ENCODE measurements around the gene CABP1. TPM values are rescaled to one million over a fixed set of nuclear protein-coding genes. Genes with fewer than 3 reads are reported as not detected.

The CABP1 gene
- total and polyA plus RNA-seq, 2 donors (not counting 1 experiment from before 2014, with no cell fraction given), result not detected

DNA sequence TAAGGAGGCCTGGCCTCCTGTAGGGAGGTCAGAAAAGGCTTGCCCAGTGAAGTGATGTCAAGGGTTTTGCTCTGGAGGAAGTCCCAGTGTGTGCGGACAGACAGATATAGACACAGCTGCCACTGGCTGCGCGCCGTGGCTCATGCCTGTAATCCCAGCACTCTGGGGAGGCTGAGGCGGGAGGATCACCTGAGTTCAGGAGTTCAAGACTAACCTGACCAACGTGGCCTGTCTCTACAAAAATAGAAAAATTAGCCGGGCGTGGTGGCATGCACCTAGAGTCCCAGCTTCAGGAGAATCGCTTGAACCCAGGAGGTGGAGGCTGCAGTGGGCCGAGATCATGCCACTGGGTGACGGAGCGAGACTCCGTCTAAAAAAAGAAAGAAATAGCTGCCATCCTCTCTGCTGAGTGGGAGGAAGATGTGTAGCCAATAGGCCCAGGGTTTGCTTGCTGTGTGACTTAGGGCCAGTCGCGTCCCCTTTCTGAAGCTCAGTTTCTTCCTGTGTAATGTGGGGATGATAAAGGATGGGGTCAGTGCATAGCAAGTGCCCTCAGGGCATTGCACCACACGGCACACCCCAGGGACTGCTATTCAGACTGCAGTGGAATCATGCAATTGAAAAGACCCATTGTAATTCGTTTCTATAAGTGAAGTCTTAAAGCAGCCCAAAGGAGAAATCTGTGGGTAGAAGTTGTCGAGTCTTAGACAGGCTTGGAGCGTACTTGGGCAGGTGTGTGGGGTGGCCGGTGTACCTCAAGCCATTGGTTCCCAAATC lies 27.9 kb downstream of the CABP1 start:
- H3K9me3 Mint-ChIP-seq (ENCODE audit: insufficient read depth), result no peaks in the 10 kb centered on the region
- 80% methylated on average over 20 of the region's 20 CpGs for WGBS (ENCODE audit: insufficient coverage)

More for the DNA sequence above, 27.9 kb downstream of the CABP1 start:
- TF ChIP-seq EZH2 (IDR thresholded peaks at IDR 0.05; ENCODE audit: borderline replicate concordance, insufficient read depth, low read depth, low read length, poor library complexity, severe bottlenecking), result no peak
- TF ChIP-seq, protein P1, sequence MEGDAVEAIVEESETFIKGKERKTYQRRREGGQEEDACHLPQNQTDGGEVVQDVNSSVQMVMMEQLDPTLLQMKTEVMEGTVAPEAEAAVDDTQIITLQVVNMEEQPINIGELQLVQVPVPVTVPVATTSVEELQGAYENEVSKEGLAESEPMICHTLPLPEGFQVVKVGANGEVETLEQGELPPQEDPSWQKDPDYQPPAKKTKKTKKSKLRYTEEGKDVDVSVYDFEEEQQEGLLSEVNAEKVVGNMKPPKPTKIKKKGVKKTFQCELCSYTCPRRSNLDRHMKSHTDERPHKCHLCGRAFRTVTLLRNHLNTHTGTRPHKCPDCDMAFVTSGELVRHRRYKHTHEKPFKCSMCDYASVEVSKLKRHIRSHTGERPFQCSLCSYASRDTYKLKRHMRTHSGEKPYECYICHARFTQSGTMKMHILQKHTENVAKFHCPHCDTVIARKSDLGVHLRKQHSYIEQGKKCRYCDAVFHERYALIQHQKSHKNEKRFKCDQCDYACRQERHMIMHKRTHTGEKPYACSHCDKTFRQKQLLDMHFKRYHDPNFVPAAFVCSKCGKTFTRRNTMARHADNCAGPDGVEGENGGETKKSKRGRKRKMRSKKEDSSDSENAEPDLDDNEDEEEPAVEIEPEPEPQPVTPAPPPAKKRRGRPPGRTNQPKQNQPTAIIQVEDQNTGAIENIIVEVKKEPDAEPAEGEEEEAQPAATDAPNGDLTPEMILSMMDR (IDR thresholded peaks at IDR 0.05), result no peak
- Histone ChIP-seq H3K27me3 (replicated peaks in 1 of 4; ENCODE audit: control extremely low read depth in 1 of 4, control insufficient read depth in 3 of 4, insufficient read depth in 4 of 4, low read length in 3 of 4) (peaks cover 0 to 4% (median 2%) of the 10 kb centered on the region in 4 experiments), H3K36me3 (replicated peaks in 1 of 2; ENCODE audit: control extremely low read depth in 1 of 2, control insufficient read depth in 1 of 2, extremely low read depth in 1 of 2, insufficient read depth in 2 of 2, low read length in 1 of 2) (no peaks in the 10 kb centered on the region), H3K27ac (ENCODE audit: low read length in 2 of 2) (no peak overlapping the region), H2AFZ (ENCODE audit: insufficient read depth, low read depth, low read length, poor library complexity, severe bottlenecking) (no peak overlapping the region), H4K20me1 (ENCODE audit: control insufficient read depth, insufficient read depth, low read length, poor library complexity, severe bottlenecking) (no peaks in the 10 kb centered on the region), H3K4me3 (ENCODE audit: control extremely low read depth in 1 of 5, extremely low read depth in 1 of 5, insufficient read depth in 1 of 5, low read depth in 2 of 5, low read length in 4 of 5) (no peak overlapping the region), H3K79me2 (ENCODE audit: control insufficient read depth, insufficient read depth, low read length) (no peaks in the 10 kb centered on the region), H3K4me1 (ENCODE audit: control insufficient read depth in 2 of 2, insufficient read depth in 2 of 2, low read length in 2 of 2) (peaks cover 55 to 65% of the 10 kb centered on the region in 2 donors), H3K4me2 (replicated peaks; ENCODE audit: low read depth, low read length, poor library complexity, severe bottlenecking) (peak overlapping the region; percentile 70), H3K9ac (ENCODE audit: low read length) (no peak overlapping the region), H3K9me3 (ENCODE audit: control extremely low read depth in 1 of 3, control insufficient read depth in 2 of 3, insufficient read depth in 1 of 3, low read length in 2 of 3) (peaks cover 0 to 4% (median 0%) of the 10 kb centered on the region in 3 donors)
- intact Hi-C loops (cut with micrococcal nuclease), result loop anchor here (2.0 to 5.0 kb wide), 2 partner anchors 19 to 44 kb away; partner anchors contain the start of gene UNC119B
- CTCF ChIA-PET, result interaction anchor here (1.0 to 15.8 kb wide), 4 partner anchors 10 to 178 kb away, joined by 3 to 204 read pairs (median 6); no protein-coding TSS in a partner anchor
- H3K4me3 Mint-ChIP-seq, result peak overlapping the region; percentile 33
- no peak for ATAC-seq (ENCODE audit: low read depth)
- H3K27me3 Mint-ChIP-seq, result peaks cover 8% of the 10 kb centered on the region
- H3K27ac Mint-ChIP-seq, result peak overlapping the region; percentile 33
- DNase-seq, result no peak
- H3K4me1 Mint-ChIP-seq, result peaks cover 61% of the 10 kb centered on the region
- POLR2A ChIA-PET, result interaction anchor here (0.9 kb wide), 1 partner anchor 15 kb away, joined by 3 read pairs; no protein-coding TSS in a partner anchor

Data from B cell (primary cell).